LNCaP clone FGC (cell line): ENCODE data around the gene TMED7.

ENCODE experiments used
- DNase-seq: peaks from one replicate; pipeline ENCODE4 v3.0.0-alpha.2; 2011; ENCODE audit warnings: low read depth
- H3K4me3 ChIP-seq: 2 replicates; pipeline ENCODE4 v1.5.1; 2011; ENCODE audit warnings: mild to moderate bottlenecking, low read depth, low read length, control low read depth
- CTCF ChIP-seq: IDR thresholded peaks from 2 replicates; pipeline ENCODE4 v1.5.1; 2012; ENCODE audit warnings: mild to moderate bottlenecking; ENCODE audit not compliant: control insufficient read depth, insufficient read depth; ENCODE audit errors: extremely low read depth

TMED7 gene

GRCh38 chr5:115629903-115630302 is 4.1 kb upstream of the TMED7 start:
- no peak overlapping the region for H3K4me3 ChIP-seq
- no peak for TF ChIP-seq CTCF
- no peak for DNase-seq

- no peak for DNase-seq
- no peak overlapping the region for H3K4me3 ChIP-seq
- TF ChIP-seq CTCF, result no peak
Measured at GRCh38 chr5:115627295-115627865, 1.5 kb upstream of the TMED7 start.

GRCh38 chr5:115626445-115626823 is 598 bp upstream of the TMED7 start:
- no peak for TF ChIP-seq CTCF
- H3K4me3 ChIP-seq, result peak overlapping the region; percentile 89
- no peak for DNase-seq

GRCh38 chr5:115624994-115625393 is 842 bp downstream of the TMED7 start:
- TF ChIP-seq CTCF, result no peak
- no peak for DNase-seq

GRCh38 chr5:115623658-115624057 is 2.2 kb downstream of the TMED7 start:
- H3K4me3 ChIP-seq, result peak overlapping the region; percentile 89
- DNase-seq, result no peak
- no peak for TF ChIP-seq CTCF

More at GRCh38 chr5:115624994-115625393, 842 bp downstream of the TMED7 start:
- peak overlapping the region; percentile 89 for H3K4me3 ChIP-seq

GRCh38 chr5:115621365-115621900 is 4.4 kb downstream of the TMED7 start:
- no peak for DNase-seq
- no peak for TF ChIP-seq CTCF
- no peak overlapping the region for H3K4me3 ChIP-seq

GRCh38 chr5:115616892-115617291 is 8.9 kb downstream of the TMED7 start:
- no peak overlapping the region for H3K4me3 ChIP-seq
- TF ChIP-seq CTCF, result no peak
- no peak for DNase-seq
